HepG2 (cell line): ENCODE data around the gene SND1. TPM values are rescaled to one million over a fixed set of nuclear protein-coding genes. Genes with fewer than 3 reads are reported as not detected.
A peak's percentile ranks its signal among the peaks of the same experiment; 100 is the strongest.

Experiments used
- AKAP8 ChIP-seq: sonication (generic); formaldehyde crosslinking; IDR thresholded peaks from 2 replicates; pipeline ENCODE4 v1.5.1; 2020; ENCODE audit warnings: mild to moderate bottlenecking, missing genetic modification reagents
- ELF4 ChIP-seq: sonication (generic); formaldehyde crosslinking; IDR thresholded peaks from 2 replicates; pipeline ENCODE4 v1.5.0; 2020; ENCODE audit warnings: missing genetic modification reagents, mild to moderate bottlenecking, moderate library complexity, borderline replicate concordance
- EP300 ChIP-seq, 3 experiments: sonication (generic) in 1 of 3; formaldehyde crosslinking in 1 of 3; IDR thresholded peaks; 2 replicates each; pipeline versions ENCODE4 v1.5.1 to v1.6.1; 2011 to 2020; ENCODE audit warnings: low read depth in 2 of 3, low read length in 2 of 3, borderline replicate concordance in 1 of 3, improper control_type of control experiment in 1 of 3, mild to moderate bottlenecking in 1 of 3, missing genetic modification reagents in 1 of 3, moderate library complexity in 1 of 3
- FOSL2 ChIP-seq: sonication (generic); formaldehyde crosslinking; IDR thresholded peaks from 2 replicates; pipeline ENCODE4 v1.4.0; 2020; ENCODE audit warnings: missing genetic modification reagents
- HCFC1 ChIP-seq: fragments of 150-350 bp; IDR thresholded peaks from 2 replicates; pipeline ENCODE4 v1.6.1; 2014; ENCODE audit warnings: low read depth, low read length
- JUN ChIP-seq: sonication (generic); formaldehyde crosslinking; IDR thresholded peaks from 2 replicates; pipeline ENCODE4 v1.4.0; 2020; ENCODE audit warnings: mild to moderate bottlenecking, missing genetic modification reagents
- MED13 ChIP-seq: sonication (generic); formaldehyde crosslinking; IDR thresholded peaks from 2 replicates; pipeline ENCODE4 v1.5.0; 2020; ENCODE audit warnings: missing genetic modification reagents
- NFATC3 ChIP-seq: sonication (generic); formaldehyde crosslinking; IDR thresholded peaks from 2 replicates; pipeline ENCODE4 v1.5.1; 2020; ENCODE audit warnings: mild to moderate bottlenecking, missing genetic modification reagents
- SP2 ChIP-seq: sonication (generic); formaldehyde crosslinking; IDR thresholded peaks from 2 replicates; pipeline ENCODE4 v1.5.1; 2020; ENCODE audit warnings: mild to moderate bottlenecking, missing genetic modification reagents
- TEAD3 ChIP-seq: optimal IDR thresholded peaks from 2 replicates; pipeline ENCODE3; 2016; ENCODE audit warnings: borderline replicate concordance
- ZBTB21 ChIP-seq: sonication (generic); formaldehyde crosslinking; IDR thresholded peaks from 2 replicates; pipeline ENCODE4 v1.4.0; 2020; ENCODE audit warnings: missing genetic modification reagents
- polyA plus RNA-seq, 8 experiments: library from polyadenylated mRNA; depleted of rRNA in 3 of 8; stranded (reverse) in 7 of 8; unstranded in 1 of 8; fragments of >200 nt; fragmentation: Illumina TruSeq in 4 of 8; extraction: Trizol in 4 of 8; gene quantifications; 2 replicates each; pipeline versions ENCODE4 v1.2.1 to v1.2.3, GENCODE V29; 2011 to 2016; ENCODE audit warnings: low read depth in 4 of 8, missing spikeins in 1 of 8, mixed read lengths in 1 of 8; ENCODE audit not compliant: insufficient read depth in 1 of 8
- total RNA-seq, 5 experiments: library from RNA; depleted of rRNA; stranded (reverse); fragments of >200 nt; fragmentation: Illumina TruSeq; extraction: Trizol; gene quantifications; 2 replicates each; pipeline ENCODE4 v1.2.3, GENCODE V29; 2016; ENCODE audit warnings: low read depth in 1 of 5
- TF ChIP-seq, protein P1 (sequence below): sonication (generic); IDR thresholded peaks from 2 replicates; pipeline ENCODE4 v1.6.1; 2016; ENCODE audit warnings: low read depth, borderline replicate concordance
- TF ChIP-seq, protein P2 (sequence below): sonication (generic); formaldehyde crosslinking; IDR thresholded peaks from 2 replicates; pipeline ENCODE4 v1.5.0; 2020; ENCODE audit warnings: missing genetic modification reagents, mild to moderate bottlenecking, borderline replicate concordance
- TF ChIP-seq, protein P3 (sequence below): sonication (generic); formaldehyde crosslinking; IDR thresholded peaks from 2 replicates; pipeline ENCODE4 v1.4.0; 2020; ENCODE audit warnings: mild to moderate bottlenecking, low read depth, missing genetic modification reagents
- TF ChIP-seq, protein P4 (sequence below): sonication (generic); formaldehyde crosslinking; IDR thresholded peaks from 2 replicates; pipeline ENCODE4 v1.4.0; 2020; ENCODE audit warnings: mild to moderate bottlenecking, missing genetic modification reagents
- TF ChIP-seq, protein P5 (sequence below): sonication (generic); formaldehyde crosslinking; IDR thresholded peaks from 2 replicates; pipeline ENCODE4 v1.8.0; 2022; ENCODE audit warnings: missing genetic modification reagents, low read depth, mild to moderate bottlenecking, borderline replicate concordance
- TF ChIP-seq, protein P6 (sequence below): sonication (generic); formaldehyde crosslinking; IDR thresholded peaks from 2 replicates; pipeline ENCODE4 v1.5.0; 2020; ENCODE audit warnings: mild to moderate bottlenecking, missing genetic modification reagents

The SND1 gene
- total and polyA plus RNA-seq, 2 of the 13 experiments (the other 11 are each of a cell fraction or from before 2014, with no cell fraction given), result 110 to 182 TPM

DNA sequence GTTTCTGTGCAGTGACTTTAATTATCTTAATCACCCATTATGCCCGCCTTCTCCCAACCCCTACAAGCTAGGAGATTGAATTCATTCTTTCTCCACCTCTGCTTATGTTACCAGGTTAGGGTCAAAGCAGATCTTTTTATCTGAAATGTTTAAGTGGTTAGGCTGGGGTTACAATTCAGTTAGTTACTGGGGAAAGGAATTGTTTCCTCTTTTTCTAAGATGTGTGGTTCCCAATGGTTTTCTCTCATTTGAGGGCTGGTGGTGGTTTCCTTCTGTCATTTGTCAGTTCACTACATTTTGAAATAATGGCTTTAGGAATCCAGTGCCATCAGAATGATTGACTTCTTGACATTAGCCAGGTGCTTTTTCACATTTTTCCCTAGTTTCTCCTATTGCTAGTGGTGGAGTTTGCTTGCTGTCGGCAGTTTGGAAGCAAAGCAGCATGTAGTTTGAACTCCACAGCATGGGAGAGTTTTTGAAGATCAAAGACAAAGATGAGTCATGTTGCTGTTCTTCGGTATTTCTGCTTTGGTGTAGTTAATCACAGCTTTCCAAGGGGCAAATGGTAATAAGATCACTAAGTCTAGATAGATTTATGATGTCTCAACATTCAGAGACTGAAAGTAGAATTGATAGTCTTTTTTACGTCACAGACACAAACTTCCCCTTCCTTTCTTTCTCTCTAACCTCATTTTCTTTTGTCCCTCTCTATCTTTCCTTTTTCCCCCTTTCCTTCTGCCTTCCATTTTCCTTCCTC lies 168.2 kb downstream of the SND1 start (continued):
- TF ChIP-seq, protein P1, sequence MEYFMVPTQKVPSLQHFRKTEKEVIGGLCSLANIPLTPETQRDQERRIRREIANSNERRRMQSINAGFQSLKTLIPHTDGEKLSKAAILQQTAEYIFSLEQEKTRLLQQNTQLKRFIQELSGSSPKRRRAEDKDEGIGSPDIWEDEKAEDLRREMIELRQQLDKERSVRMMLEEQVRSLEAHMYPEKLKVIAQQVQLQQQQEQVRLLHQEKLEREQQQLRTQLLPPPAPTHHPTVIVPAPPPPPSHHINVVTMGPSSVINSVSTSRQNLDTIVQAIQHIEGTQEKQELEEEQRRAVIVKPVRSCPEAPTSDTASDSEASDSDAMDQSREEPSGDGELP, result no peak
- no peak for TF ChIP-seq SP2 (CRISPR knock-in tag)
- TF ChIP-seq TEAD3 (CRISPR knock-in tag), result peak; percentile 64
- TF ChIP-seq MED13 (CRISPR knock-in tag), result no peak
- peak; percentile 95 for TF ChIP-seq FOSL2 (CRISPR knock-in tag)
- TF ChIP-seq, protein P2, sequence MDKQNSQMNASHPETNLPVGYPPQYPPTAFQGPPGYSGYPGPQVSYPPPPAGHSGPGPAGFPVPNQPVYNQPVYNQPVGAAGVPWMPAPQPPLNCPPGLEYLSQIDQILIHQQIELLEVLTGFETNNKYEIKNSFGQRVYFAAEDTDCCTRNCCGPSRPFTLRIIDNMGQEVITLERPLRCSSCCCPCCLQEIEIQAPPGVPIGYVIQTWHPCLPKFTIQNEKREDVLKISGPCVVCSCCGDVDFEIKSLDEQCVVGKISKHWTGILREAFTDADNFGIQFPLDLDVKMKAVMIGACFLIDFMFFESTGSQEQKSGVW, result no peak
- TF ChIP-seq, protein P3, sequence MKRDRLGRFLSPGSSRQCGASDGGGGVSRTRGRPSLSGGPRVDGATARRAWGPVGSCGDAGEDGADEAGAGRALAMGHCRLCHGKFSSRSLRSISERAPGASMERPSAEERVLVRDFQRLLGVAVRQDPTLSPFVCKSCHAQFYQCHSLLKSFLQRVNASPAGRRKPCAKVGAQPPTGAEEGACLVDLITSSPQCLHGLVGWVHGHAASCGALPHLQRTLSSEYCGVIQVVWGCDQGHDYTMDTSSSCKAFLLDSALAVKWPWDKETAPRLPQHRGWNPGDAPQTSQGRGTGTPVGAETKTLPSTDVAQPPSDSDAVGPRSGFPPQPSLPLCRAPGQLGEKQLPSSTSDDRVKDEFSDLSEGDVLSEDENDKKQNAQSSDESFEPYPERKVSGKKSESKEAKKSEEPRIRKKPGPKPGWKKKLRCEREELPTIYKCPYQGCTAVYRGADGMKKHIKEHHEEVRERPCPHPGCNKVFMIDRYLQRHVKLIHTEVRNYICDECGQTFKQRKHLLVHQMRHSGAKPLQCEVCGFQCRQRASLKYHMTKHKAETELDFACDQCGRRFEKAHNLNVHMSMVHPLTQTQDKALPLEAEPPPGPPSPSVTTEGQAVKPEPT (CRISPR knock-in tag), result no peak
- TF ChIP-seq, protein P4, sequence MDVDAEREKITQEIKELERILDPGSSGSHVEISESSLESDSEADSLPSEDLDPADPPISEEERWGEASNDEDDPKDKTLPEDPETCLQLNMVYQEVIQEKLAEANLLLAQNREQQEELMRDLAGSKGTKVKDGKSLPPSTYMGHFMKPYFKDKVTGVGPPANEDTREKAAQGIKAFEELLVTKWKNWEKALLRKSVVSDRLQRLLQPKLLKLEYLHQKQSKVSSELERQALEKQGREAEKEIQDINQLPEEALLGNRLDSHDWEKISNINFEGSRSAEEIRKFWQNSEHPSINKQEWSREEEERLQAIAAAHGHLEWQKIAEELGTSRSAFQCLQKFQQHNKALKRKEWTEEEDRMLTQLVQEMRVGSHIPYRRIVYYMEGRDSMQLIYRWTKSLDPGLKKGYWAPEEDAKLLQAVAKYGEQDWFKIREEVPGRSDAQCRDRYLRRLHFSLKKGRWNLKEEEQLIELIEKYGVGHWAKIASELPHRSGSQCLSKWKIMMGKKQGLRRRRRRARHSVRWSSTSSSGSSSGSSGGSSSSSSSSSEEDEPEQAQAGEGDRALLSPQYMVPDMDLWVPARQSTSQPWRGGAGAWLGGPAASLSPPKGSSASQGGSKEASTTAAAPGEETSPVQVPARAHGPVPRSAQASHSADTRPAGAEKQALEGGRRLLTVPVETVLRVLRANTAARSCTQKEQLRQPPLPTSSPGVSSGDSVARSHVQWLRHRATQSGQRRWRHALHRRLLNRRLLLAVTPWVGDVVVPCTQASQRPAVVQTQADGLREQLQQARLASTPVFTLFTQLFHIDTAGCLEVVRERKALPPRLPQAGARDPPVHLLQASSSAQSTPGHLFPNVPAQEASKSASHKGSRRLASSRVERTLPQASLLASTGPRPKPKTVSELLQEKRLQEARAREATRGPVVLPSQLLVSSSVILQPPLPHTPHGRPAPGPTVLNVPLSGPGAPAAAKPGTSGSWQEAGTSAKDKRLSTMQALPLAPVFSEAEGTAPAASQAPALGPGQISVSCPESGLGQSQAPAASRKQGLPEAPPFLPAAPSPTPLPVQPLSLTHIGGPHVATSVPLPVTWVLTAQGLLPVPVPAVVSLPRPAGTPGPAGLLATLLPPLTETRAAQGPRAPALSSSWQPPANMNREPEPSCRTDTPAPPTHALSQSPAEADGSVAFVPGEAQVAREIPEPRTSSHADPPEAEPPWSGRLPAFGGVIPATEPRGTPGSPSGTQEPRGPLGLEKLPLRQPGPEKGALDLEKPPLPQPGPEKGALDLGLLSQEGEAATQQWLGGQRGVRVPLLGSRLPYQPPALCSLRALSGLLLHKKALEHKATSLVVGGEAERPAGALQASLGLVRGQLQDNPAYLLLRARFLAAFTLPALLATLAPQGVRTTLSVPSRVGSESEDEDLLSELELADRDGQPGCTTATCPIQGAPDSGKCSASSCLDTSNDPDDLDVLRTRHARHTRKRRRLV (CRISPR knock-in tag), result no peak
- TF ChIP-seq, protein P5, sequence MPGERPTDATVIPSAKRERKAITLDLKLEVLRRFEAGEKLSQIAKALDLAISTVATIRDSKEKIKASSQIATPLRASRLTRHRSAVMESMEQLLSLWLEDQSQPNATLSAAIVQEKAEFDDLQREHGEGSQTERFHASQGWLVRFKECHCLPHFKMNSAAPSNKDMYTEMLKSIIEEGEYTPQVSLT (CRISPR knock-in tag), result no peak
- no peak for TF ChIP-seq HCFC1
- TF ChIP-seq NFATC3 (CRISPR knock-in tag), result no peak
- TF ChIP-seq AKAP8 (CRISPR knock-in tag), result no peak
- TF ChIP-seq EP300 (IDR thresholded peaks at IDR 0.05; ENCODE audit: low read depth in 2 of 2, low read length in 2 of 2), result peak in 1 of 2 experiments; percentile 20; a peak in 1 of 4 replicates
- no peak for TF ChIP-seq EP300 (CRISPR knock-in tag; IDR thresholded peaks at IDR 0.05; ENCODE audit: borderline replicate concordance)
- TF ChIP-seq, protein P6, sequence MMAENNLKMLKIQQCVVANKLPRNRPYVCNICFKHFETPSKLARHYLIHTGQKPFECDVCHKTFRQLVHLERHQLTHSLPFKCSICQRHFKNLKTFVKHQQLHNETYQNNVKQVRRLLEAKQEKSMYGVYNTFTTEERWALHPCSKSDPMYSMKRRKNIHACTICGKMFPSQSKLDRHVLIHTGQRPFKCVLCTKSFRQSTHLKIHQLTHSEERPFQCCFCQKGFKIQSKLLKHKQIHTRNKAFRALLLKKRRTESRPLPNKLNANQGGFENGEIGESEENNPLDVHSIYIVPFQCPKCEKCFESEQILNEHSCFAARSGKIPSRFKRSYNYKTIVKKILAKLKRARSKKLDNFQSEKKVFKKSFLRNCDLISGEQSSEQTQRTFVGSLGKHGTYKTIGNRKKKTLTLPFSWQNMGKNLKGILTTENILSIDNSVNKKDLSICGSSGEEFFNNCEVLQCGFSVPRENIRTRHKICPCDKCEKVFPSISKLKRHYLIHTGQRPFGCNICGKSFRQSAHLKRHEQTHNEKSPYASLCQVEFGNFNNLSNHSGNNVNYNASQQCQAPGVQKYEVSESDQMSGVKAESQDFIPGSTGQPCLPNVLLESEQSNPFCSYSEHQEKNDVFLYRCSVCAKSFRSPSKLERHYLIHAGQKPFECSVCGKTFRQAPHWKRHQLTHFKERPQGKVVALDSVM (CRISPR knock-in tag), result no peak
- TF ChIP-seq JUN (CRISPR knock-in tag), result 0 out of 2 replicates have a peak, but pooled peaks have one; percentile 46
- TF ChIP-seq ELF4 (CRISPR knock-in tag), result no peak
- peak; percentile 48; the same call in 1 of the 2 replicates for TF ChIP-seq ZBTB21
